ENCODE results near the gene VAMP2.

The VAMP2 gene

GRCh38 chr17:8125154-8125946 lies 37.4 kb downstream of the VAMP2 start:
- 0 out of 2 replicates have a peak, but pooled peaks cover 7% of the 10 kb centered on the region for H4K20me1 ChIP-seq (ENCODE audit: control insufficient read depth, insufficient read depth, low read depth, low read length)
- peak overlapping the region; percentile 98 for H3K4me2 ChIP-seq (ENCODE audit: low read length)
- no peak overlapping the region for H3K27ac ChIP-seq (ENCODE audit: low read depth, low read length)
- no peak for TF ChIP-seq CTCF (IDR thresholded peaks at IDR 0.05; ENCODE audit: low read depth, low read length, poor library complexity, severe bottlenecking)
- no peak for TF ChIP-seq EZH2phosphoT487 (IDR thresholded peaks at IDR 0.05; ENCODE audit: borderline replicate concordance, low read length)
- peaks cover 19% of the 10 kb centered on the region for H3F3A ChIP-seq (ENCODE audit: control insufficient read depth, insufficient read depth)
- H3K4me3 ChIP-seq (ENCODE audit: low read length) = peak overlapping the region; percentile 80
- no peaks in the 10 kb centered on the region for H3K9me3 ChIP-seq (ENCODE audit: control insufficient read depth, insufficient read depth, low read length)
- no peaks in the 10 kb centered on the region for H3K79me2 ChIP-seq (ENCODE audit: control insufficient read depth, low read length)
- H3K9me2 ChIP-seq (replicated peaks; ENCODE audit: control insufficient read depth, low read length) = no peaks in the 10 kb centered on the region
- peaks cover 56% of the 10 kb centered on the region for H3K4me1 ChIP-seq (ENCODE audit: control insufficient read depth, low read length)
- H3K27me3 ChIP-seq (ENCODE audit: control insufficient read depth, low read length) = peaks cover 59% of the 10 kb centered on the region
- H3K36me3 ChIP-seq (ENCODE audit: control insufficient read depth, low read length) = no peaks in the 10 kb centered on the region

GRCh38 chr17:8124350-8125153 lies 38.2 kb downstream of the VAMP2 start:
- H3K79me2 ChIP-seq (ENCODE audit: control insufficient read depth, low read length) = no peaks in the 10 kb centered on the region
- peaks cover 26% of the 10 kb centered on the region for H3F3A ChIP-seq (ENCODE audit: control insufficient read depth, insufficient read depth)
- H3K27me3 ChIP-seq (ENCODE audit: control insufficient read depth, low read length) = peaks cover 52% of the 10 kb centered on the region
- H3K27ac ChIP-seq (ENCODE audit: low read depth, low read length) = no peak overlapping the region
- no peaks in the 10 kb centered on the region for H3K9me3 ChIP-seq (ENCODE audit: control insufficient read depth, insufficient read depth, low read length)
- peak overlapping the region; percentile 98 for H3K4me2 ChIP-seq (ENCODE audit: low read length)
- peak overlapping the region; percentile 80 for H3K4me3 ChIP-seq (ENCODE audit: low read length)
- no peaks in the 10 kb centered on the region for H3K36me3 ChIP-seq (ENCODE audit: control insufficient read depth, low read length)
- no peak for TF ChIP-seq CTCF (IDR thresholded peaks at IDR 0.05; ENCODE audit: low read depth, low read length, poor library complexity, severe bottlenecking)
- TF ChIP-seq EZH2phosphoT487 (IDR thresholded peaks at IDR 0.05; ENCODE audit: borderline replicate concordance, low read length) = no peak; the same call in 1 of the 2 replicates
- peaks cover 63% of the 10 kb centered on the region for H3K4me1 ChIP-seq (ENCODE audit: control insufficient read depth, low read length)
- H3K9me2 ChIP-seq (replicated peaks; ENCODE audit: control insufficient read depth, low read length) = no peaks in the 10 kb centered on the region
- 0 out of 2 replicates have a peak, but pooled peaks cover 7% of the 10 kb centered on the region for H4K20me1 ChIP-seq (ENCODE audit: control insufficient read depth, insufficient read depth, low read depth, low read length)

DNA sequence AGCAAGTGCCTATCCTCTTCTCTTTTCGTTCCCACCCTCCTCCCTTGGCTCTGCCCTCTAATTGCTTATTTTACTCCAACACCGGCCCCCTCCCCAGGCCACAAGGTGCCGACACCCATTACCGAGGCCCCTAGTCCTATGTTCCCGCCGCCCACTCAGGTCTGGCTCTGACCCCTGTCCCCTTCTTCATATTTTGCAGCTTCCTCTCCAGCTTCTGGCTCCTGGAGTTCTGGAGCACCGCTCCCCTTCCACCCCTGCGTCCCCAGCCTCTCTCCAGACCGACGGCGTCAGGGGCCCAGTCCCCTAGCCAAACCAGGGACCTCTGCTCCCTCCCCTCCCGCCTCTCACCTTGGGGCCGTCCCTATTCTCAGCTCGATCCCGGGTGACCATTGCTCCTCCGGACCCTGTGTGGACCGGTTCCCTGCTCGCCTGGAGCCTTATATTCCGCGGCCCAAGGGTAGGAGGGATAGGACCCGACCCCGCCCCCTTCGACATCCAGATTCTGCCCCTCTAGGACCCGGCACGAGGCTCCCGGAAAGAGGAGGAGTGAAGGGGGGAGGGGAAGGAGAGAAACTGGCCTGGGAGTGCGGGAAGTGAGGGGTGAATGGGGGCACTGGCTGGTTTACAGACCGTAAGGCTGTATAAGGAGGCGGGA lies 38.9 kb downstream of the VAMP2 start, which contains the start of gene HES7:
HES7 (minus strand) TSS at position 412 of the 655 bp plus-strand sequence; CDS start at position 390, 22 bp downstream.
- Histone ChIP-seq H3K79me2 (ENCODE audit: control insufficient read depth, low read length) (no peaks in the 10 kb centered on the region), H3K4me3 (ENCODE audit: low read length) (peak within 1 kb of the TSS; percentile 80), H3K4me2 (ENCODE audit: low read length) (peak within 1 kb of the TSS; percentile 98), H3F3A (ENCODE audit: control insufficient read depth, insufficient read depth) (peaks cover 31% of the 10 kb centered on the region), H4K20me1 (ENCODE audit: control insufficient read depth, insufficient read depth, low read depth, low read length) (0 out of 2 replicates have a peak, but pooled peaks cover 7% of the 10 kb centered on the region), H3K4me1 (ENCODE audit: control insufficient read depth, low read length) (peaks cover 63% of the 10 kb centered on the region), H3K9me2 (replicated peaks; ENCODE audit: control insufficient read depth, low read length) (no peaks in the 10 kb centered on the region), H3K27ac (ENCODE audit: low read depth, low read length) (no peak within 1 kb of the TSS), H3K36me3 (ENCODE audit: control insufficient read depth, low read length) (no peaks in the 10 kb centered on the region), H3K27me3 (ENCODE audit: control insufficient read depth, low read length) (peaks cover 50% of the 10 kb centered on the region), H3K9me3 (ENCODE audit: control insufficient read depth, insufficient read depth, low read length) (no peaks in the 10 kb centered on the region)
- peak; percentile 7 for TF ChIP-seq EZH2phosphoT487 (IDR thresholded peaks at IDR 0.05; ENCODE audit: borderline replicate concordance, low read length)
- TF ChIP-seq CTCF (IDR thresholded peaks at IDR 0.05; ENCODE audit: low read depth, low read length, poor library complexity, severe bottlenecking) = no peak
